Anterior cingulate cortex (tissue), 58 donors: ENCODE measurements around the gene MAGI1.

Experiments used
- DNase-seq, 58 donors: peaks; one replicate each; lab custom pipeline; 2025; lab: John Stamatoyannopoulos, UW

The MAGI1 gene

DNA sequence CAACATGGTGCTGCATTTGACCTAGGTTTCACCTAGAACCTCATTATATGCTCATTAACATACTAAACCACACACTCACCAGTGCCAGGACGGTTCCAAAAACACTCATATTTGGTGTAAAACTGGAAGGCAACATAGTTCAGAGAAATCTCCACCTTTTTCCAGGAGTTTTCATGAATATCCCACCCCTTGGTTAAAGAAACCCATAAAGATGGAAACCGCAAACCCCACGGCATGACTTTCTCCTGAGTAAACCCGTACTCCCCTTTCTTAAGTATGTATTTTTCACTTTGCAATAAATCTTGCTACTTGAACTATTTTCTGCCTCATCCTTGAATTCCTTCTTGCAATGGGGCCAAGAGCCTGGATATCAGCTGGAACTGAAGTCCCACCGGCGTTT, 379.3 kb downstream of the MAGI1 start:
- DNase-seq, result no peak

DNA sequence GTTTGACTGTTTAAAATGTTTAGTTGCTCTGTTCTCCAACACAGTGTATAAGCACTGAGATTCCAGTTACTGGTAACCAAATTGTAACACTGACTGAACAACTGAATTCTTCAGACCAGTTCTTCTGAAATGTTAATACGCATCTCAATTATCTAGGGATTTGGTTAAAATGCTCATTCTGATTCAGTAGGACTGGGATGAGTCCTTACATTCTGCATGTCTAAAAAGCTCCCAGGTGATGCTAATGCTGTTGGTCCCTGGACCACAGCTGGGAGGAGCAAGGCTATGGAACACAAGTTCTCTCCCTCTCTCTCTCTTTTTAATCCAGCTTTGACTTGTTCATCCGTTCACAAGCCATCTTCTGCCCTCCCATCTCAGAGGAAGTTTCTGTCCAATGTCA, 380.3 kb downstream of the MAGI1 start:
- no peak for DNase-seq

DNA sequence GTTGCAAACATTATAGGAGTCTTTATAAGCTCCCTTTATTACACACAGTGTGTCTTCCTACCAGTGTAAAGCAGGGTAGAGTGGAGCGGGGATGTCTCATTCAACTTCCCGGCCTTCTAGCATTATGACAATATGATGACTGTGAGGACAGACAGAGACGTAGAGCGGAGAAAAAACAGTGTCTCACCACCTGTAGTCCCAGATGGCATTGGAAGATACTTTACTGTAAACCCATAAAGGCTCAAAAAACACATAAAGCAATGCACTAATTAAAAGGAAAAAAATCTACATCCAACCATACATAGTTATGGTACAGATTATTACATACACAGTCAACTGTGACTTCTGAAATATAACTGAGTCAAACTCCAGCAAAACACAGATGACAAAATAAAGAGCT, 383.7 kb downstream of the MAGI1 start:
- no peak for DNase-seq

DNA sequence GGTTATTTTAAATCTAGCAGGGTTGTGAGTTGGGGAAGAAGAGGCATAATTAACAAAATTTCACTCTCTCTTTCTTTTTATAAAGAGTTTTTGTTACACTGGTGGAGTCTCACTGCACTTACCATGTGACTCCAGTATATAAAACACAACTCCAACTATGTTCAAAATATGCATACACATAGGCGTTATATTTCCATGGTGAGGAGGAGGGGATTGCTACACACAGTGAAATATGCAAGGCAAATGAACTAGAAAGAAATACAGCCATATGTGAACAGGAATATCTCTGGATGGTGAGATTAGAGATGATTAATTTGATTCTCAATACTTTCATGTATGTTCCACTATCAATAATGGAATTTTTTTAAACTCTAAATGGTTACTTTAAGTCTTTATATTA, 385.0 kb downstream of the MAGI1 start:
- DNase-seq, result no peak

DNA sequence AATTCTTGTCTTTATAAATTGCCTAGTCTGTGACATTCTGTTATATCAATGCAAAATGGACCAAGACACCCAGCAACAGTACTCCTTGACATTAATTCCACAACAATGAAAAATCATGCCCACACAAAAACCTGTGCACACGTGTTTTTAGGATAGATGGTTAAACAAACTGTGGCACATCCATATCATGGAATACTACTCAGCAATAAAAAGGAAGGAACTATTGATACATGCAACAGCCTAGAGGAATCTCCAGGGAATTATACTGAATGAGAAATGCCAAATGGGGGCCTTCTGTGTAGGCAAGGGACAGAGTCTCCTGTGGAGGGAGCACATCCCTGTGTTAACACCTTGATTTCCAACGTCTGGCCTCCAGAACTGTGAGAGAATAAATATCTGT, 388.5 kb downstream of the MAGI1 start:
- DNase-seq, result no peak

DNA sequence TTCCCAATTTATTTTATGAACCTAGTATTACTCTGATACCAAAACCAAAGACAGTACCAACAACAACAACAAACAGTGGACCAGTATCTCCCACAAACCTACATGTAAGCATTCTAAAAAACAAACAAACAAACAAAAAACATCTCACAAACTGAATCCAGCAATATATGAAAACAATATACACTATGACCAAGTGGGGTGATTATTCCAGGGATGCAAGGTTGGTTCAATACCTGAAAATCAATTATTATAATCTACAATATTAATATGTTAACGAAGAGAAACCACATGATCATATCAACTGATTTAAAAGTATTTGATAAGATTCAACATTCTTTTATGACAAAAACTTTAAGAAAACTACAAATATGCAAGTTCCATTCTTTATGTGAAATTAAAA, 391.3 kb downstream of the MAGI1 start:
- no peak for DNase-seq

DNA sequence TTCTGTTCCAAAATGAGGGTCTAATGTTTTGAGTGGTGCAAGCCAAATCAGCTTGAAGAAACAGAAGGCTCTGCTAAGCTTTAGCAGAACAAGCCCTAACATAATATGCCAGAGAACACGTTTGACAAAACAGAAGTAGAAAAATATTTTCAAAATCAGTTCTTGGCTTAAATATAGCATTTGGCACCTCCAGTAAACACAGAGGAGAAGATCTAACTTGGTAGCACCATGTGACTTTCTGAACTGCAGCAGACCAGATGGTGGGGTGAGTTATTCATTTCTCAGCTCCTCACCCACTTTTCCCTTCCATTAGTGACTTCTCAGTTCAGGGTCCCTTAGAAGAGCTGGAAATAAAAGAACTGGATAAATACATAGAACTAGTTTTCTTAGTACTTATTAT, 395.8 kb downstream of the MAGI1 start:
- DNase-seq, result peak in 11 of 58 donors; percentile 0 to 40 (median 12)

DNA sequence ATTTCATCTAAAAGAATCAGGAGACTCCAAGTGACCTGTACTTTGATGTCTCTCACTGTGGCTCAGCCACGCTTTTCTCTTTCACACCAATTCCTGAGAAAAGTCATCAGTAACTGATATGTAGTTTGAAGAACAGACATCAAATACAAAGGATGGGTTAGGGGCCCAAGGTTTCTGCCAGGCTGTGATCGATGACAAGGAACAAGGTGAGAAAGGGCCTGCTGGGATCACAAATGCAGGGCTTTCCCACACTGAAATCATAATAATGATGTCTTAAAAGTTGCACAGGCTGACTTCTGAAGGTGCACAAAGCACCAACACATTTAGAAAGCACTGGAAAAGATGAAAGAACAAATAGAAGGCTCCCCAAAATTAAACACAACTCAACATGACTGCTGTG, 396.9 kb downstream of the MAGI1 start:
- DNase-seq, result no peak

DNA sequence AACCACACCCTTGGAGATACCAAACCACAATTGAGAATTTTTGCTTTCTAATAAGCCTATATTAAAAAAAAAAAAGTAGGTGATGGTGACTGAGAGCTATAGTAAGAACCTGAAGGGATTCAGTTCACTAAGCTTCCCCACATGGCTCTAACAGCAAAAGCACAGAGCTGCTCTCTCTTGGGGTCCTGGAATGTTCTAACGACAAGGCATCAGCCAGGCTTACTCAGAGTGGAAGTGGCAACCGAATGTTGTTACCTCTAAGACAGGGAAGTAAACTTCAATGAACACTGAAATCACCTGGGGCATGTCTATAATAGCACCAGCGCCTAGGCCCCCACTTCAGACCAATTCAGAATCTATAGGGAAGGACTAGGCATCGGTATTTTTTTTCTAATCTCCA, 397.7 kb downstream of the MAGI1 start:
- no peak for DNase-seq

DNA sequence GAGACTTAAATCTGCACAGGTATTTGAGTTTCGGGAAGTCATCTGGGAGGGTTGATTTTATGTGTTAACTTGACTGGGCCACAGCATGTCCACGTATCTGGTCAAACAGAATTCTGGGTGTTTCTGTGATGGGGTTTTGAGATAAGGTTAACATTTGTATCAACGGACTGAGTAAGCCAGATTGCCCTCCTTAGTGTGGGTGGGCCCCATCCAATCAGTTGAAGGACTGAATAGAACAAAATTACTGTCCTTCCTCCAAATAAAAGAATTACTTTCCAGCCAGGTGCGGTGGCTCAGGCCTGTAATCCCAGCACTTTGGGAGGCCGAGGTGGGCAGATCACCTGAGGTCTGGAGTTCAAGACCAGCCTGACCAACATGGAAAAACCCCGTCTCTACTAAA, 399.3 kb downstream of the MAGI1 start:
- DNase-seq, result no peak

DNA sequence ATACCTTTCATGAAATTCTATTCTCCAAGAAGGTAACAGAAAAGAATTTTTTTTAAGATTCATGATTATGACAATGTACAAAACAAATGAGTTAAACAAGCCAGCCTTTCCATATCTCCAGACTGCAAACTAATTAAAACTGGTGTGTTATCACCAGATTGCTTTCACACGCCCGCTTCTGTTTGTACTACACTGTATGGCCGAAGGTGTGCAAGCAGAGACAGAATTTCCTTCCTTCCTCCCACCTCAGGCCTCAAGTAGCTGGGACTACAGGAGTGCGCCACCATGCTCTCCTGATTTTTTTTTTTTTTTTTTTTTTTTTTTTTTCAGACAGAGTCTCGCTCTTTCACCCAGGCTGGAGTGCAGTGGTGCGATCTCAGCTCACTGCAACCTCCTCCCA, 400.4 kb downstream of the MAGI1 start:
- DNase-seq, result no peak

DNA sequence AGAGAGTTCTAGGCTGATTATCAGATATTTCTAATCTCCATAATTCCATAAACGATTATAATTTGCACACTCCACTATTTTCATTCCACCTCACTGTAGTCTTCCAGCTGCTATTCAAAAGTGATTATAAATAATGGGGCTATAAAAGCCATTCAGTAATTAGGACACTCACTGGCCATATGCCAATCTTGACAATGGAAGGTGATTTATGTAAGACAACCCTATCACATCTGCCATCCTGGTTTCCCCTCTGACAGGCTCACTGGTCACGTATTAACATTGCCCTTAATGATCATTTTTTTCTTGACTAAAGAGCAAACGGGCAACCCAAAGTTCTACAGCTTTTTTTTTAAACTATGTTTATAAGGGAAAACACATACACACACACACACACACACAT, 402.4 kb downstream of the MAGI1 start:
- DNase-seq, result no peak

DNA sequence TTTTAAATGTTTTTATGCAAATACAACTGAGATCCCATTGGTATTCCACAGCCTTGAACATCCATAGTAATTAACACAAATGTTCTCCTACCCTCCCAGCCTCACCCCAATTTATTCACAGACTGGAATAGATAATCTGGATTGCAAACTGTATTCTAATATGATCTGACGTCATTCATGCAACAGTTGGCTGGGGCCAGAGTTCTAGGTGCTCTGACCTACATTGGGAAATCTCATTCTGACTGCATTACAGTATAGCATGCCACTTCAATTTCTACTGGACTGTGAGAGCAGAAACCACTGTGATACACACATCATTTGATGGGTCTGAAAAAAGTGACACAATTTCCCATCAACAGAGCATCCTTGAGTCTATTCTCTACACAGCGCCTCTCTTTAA, 403.1 kb downstream of the MAGI1 start:
- DNase-seq, result no peak

DNA sequence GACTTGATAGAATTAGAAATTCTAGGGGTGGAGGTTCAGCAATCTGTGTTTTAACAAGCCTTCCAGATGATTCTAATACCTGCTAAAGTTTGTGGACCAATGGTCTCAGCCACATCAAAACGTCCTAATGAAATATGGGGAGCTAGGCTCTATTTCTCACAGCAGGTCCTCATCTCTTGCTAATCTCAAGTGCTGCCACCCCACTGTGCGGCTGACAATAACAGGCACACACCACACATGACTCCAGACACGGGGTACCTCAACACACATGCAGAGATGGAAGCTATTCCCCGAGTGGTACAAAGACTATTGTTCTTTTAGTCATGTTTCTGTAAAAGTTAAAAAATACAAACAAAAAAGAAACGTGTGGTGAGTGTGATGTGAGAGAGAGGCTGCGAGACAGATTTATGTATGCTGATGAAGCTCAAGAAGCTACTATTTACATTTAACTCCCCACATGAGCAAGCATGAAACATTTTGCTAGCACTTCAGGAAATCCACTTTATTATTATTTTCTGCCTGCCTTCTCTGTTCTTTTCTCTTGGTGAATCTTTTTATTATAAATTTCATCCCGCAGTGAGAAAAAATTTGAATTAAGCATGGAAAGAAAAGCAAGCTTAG, 405.6 kb downstream of the MAGI1 start:
- DNase-seq, result no peak

DNA sequence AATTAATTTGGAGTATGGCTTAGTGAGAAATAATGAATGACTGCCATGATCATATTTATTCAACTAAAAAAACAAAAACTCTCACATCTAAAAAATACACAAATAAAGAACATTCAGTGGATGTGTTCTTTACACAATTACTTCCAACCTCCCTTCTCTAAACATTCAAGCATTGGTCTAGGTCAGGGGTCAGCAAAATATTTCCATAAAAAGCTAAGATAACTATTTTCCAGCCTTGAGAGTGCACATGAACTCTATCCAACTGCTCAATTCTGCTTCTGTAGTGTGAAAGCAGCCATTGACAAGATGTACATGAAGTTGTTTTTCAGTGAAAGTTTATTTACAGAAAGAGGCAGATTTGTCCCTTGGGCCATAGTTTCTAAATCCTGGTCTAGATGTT, 406.3 kb downstream of the MAGI1 start:
- DNase-seq, result no peak

DNA sequence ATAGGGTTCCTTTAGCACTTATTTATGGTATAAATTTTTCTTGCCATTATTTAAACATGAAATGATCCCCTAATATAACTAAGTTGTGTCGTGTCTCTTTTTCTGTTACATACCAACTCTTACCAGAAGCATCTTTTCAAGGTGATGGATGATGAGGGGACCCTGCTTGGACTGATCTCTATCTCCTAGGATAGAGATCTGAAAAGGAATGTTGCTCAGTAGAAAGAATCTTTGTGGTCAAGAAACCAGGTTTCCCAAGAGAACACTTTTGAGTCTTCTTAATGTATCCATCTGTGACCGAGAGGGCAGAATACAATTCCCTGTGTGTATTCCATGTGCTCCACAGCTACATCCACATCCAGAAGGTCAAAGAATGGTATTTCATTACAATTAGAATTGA, 409.7 kb downstream of the MAGI1 start:
- no peak for DNase-seq

DNA sequence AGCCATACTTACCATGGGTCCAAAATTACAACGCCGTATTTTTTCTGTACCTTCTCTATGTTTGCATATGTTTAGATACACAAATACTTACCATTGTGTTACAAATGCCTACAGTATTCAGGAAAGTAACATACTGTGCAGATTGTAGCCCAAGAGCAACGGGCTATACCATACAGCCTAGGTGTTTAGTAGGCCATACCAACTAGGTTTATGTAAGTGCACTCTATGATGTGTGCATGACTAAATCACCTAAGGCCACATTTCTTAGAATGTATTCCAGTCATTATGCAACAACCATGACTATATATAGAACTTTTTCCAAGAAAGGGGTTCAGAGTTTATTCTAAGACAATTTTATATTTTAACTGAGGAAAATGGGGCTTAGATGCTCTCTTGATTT, 411.7 kb downstream of the MAGI1 start:
- DNase-seq, result no peak

DNA sequence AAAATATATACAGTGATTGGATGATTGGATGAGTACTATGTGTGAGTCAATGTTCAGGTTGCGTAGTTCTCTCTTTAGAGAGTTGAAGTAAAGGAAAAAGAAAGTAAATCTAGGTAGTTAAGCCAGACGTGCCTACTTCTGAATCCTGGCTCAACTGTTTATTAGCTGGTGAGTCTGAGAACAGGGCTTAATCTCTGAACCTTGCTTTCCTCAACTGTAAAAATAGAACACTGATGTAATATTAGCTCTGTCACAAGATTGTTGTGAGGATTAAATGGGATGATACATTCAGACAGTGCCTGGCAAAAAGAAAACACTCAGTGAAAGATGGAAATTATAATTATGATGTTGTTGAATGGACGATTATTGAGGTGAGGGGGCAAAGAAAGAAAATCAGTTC, 413.4 kb downstream of the MAGI1 start:
- DNase-seq, result no peak

DNA sequence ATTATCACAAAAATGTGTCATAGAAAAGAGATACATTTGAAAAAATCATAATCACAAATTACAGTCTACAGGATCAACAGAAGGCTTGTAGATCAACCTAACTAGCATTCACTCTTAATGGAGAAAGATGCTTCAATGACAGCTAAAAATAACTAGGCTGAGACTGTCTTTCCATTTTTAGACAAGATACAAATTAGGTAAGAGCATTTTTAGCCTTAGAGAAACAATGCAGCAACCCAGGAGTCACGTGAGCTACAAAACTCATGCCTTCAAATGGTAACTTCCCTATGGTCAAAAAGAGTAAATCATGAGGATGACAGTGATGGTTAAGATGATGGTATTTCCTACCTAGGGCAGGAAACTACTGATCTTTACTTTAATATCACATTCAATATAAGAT, 415.4 kb downstream of the MAGI1 start:
- no peak for DNase-seq

DNA sequence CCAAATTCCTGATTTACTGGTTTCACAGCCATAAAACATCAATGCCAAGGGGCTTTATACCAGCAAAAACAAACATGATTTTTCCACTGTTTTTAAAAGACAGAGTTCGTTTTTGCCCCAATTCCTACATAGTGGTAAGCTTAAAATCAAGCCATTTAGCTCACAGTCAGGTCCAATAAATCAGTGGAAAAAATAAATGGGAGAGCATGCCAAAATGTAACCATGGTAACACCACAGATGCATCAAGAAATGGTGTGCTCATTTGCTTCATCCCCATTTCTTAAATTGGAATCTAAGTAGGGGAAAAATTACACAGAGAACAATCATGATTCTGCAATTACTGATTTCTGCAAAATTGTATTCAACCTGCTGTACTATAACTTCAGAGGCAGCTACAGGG, 418.8 kb downstream of the MAGI1 start:
- peak in 3 of 58 donors; percentile 5 to 58 (median 26) for DNase-seq

DNA sequence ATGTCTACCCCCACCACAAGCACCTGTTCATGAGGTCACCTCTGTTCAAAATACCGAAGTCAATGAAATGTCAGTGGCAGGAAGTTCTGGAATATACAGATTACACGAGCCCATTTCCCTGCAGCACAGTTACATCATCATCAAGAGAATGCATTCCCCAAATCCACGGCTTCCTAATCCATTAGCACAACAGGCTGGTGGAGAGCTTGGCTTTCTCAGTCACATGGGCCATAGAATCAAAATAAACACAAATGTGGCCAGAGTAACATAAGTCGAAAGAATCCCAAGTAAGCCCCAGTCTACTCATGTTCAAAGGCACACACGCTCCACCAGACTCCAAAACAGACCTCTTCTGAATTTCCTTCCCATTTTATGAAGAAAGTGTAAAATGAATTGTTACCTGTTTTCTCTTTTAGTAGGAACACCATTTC, 419.3 kb downstream of the MAGI1 start:
- peak in 11 of 58 donors; percentile 5 to 58 (median 18) for DNase-seq

DNA sequence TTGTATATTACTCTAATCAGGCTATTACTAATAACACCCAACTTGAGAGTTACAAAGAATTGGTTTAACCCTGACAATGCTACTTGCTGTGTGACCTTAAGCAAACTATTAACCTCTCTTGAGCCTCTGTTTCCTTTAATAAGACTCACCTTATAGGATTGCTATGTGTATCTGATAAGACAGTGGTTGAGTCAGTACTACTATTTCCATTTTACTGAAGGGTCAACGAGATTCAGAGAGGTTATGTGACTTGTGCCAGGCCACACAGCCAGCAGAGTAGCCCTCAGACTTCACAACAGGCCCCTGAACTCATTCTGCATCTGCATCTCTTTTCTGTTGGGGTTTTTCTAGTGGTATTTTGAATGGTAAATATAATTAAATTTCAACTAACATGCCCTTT, 420.1 kb downstream of the MAGI1 start:
- no peak for DNase-seq

DNA sequence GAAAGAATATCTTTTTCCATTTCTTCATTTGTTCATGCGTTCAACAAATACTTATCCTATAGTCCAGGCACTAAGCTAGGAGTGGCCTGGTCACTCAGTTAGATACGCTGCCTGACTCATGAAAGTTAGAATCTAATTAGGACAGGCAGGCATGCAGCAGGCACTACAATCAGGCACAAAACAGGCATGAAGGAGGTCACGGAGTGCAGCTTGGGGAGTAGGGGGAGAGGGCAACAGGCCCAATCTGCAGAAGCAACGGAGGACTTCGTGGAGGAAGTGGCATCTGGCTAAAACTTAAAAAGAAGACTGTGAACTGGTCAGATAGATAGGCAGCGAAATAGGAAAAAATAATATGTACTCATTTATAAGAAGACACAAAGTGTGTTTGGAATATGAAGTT, 420.9 kb downstream of the MAGI1 start:
- DNase-seq, result no peak
